NOMO-1 (cell line): ENCODE measurements around the gene GRID1.
"Not testable (repeated sequence)": the region's sequence is repeated elsewhere in the genome, so short reads cannot be mapped to it uniquely, and the experiment has no call there.

Experiments used
- DNase-seq, 2 experiments: peaks; one replicate each; lab custom pipeline; 2025; ENCODE audit not compliant: unreplicated experiment in 2 of 2; lab: John Stamatoyannopoulos, UW

The GRID1 gene

DNA sequence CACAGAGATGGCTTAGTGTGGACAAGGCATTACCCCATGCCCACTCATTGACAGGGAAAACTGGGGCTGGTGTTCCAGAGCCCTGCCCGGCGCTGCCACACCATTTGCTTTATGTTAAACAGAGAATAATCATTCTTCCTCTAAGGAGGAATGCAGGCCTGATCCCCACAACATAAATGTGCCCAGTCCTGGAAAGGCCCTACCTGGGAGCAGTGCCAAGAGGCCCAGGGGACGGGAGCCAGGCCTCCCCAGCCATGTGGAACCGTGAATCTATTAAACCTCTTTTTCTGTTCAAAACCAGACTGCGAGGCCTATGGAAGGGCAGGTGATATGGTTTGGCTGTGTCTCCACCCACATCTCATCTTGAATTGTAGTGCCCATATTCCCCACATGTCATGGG, 264.1 kb downstream of the GRID1 start:
- no peak for DNase-seq

DNA sequence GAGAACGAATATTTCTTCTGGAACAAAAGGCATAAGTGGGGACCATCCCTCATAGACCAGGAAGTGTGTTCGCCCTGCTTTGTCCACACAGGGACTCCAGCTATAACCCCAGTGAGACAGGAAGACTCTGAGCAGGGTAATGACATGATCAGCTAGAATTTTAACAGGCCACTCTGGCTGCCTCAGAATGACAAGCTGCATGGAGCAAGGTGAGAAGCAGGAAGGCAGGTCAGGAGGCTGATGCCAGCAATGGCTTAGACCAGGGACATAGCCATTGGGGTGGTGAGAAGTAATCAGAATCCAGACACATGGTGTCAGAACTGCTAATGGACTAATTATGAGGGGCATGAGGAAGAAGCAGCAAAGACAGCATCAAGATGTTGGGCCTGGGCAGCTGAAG, 264.6 kb downstream of the GRID1 start:
- DNase-seq = no peak

DNA sequence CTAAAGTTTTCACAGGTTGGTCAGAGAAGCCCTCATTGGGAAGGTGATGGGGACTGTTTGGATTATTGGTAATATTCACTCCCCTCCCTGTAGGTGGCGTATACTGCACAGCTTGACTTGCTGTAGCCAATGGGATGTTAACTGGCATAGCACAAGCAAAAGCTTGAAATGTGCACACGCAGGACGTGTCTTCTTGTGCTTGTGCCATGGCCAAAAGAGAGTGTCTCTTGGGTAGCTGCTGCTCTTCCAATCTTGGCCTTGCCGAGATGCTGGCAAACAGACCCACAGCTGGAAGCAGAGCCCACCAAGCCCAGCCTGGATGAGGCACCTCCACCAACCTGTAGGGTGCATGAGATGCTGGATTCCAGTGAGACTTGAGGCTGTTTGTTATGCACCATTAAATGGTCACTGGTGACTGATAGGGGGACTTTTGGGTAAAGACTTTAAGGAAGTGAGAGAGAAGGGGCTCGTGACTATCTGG, 266.0 kb downstream of the GRID1 start:
- peak in 1 of 2 experiments; percentile 15 for DNase-seq

DNA sequence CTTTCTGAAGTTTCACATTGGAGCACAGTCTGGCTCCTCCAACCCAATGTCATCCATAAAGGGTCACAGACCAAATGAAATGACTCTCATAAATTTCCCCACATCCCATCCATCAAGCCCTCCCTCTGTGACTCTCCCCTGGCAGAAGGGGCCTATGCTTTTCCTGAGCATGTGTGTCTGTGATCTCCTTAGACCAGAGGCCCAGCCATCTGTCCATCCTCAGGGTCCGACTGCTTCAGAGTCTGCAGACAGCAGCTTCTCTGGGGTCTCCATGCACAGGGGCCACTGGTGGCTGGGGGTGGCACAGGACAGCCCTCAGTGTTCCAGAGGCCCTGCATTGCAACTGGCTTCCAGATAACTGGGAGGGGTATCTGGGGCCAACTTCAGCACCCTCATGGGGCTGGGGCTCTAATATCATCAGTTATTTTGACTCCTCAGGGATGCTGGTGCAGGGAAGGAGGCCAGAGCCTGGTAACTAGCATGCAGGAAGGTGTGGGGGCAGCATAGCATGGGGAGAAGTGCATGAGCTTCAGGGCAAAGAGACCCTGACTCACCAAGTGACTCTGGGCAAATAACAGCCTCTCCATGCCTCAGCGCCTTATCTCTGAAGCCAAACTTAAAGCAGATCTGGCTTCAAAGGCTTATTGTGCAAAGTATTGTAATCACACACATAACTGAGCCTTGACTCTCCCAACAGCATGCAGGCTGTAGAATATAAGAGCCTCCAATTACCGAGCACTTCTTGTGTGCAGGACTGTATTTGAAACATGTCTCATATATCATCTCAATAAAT, 266.9 kb downstream of the GRID1 start:
- no peak for DNase-seq

DNA sequence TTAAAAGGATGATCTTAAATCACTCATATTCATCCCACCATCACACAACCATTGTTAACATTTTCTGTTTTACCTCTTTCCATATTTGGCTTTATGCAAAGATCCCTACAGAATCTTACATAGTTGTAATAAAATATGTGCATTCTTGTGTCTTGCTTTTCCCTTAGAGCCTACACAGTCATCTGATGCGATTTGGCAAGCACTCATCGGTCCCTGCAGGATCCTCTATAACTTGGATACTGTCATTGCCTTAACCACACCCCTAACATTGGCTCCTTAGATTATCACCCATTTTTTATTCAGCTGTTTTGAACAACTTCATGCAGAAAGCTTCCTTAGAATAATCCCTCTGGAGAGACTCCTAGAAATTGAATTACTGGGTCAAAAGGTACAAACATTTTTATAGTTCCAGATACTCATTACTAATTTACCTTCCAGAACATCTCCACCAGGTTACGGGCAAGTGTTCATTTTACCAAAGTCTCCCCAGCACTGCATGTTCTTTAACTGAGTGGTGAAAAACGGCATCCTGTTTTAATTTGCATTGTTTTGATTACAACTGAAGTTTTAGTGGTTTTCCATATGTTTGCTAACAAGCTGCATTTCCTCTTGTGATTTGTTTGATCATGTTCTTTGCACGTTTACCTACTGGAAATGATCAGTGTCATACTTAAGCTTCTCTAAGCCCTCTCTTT, 268.3 kb downstream of the GRID1 start:
- DNase-seq = no peak

DNA sequence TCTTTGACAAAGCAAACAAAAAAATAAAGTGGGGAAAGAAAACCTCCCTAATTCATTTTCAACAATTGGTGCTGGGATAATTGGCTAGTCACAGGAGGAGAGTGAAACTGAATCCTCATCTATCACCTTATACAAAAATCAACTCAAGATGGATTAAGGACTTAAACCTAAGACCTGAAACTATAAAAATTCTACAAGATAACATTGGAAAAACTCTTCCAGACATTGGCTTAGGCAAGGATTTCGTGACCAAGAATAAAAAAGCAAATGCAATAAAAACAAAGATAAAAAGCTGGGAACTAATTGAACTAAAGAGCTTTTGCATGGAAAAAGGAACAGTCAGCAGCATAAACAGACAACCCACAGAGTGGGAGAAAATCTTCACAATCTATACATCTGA, 271.5 kb downstream of the GRID1 start:
- DNase-seq = not testable (repeated sequence)

DNA sequence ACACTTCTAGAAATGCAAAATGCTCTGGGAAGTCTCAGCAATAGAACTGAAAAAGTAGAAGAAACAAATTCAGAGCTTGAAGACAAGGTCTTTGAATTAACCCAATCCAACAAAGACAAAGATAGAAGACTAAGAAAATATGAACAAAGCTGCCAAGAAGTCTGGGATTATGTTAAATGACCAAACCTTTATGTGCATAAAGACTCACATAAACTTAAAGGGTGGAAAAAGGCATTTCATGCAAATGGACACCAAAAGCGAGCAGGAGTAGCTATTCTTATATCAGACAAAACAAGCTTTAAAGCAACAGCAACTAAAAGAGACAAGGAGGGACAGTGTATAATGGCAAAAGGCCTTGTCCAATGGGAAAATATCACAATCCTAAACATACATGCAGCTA, 274.3 kb downstream of the GRID1 start:
- DNase-seq = not testable (repeated sequence)

DNA sequence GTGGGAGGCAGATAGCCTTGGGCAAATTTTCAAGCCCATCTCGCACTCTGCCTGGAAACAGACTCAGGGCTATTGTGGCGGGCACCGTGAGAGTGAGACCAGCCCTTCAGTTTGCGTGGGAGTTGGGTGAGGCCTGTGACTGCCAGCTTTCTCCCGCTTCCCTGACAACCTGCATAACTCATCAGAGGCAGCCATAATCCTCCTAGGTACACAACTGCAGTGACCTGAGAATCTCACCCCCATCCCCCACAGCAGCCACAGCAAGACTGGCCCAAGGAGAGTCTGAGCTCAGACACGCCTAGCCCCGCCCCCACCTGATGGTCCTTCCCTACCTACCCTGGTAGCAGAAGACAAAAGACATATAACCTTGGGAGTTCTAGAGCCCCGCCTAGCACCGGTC, 275.4 kb downstream of the GRID1 start:
- DNase-seq = no peak

DNA sequence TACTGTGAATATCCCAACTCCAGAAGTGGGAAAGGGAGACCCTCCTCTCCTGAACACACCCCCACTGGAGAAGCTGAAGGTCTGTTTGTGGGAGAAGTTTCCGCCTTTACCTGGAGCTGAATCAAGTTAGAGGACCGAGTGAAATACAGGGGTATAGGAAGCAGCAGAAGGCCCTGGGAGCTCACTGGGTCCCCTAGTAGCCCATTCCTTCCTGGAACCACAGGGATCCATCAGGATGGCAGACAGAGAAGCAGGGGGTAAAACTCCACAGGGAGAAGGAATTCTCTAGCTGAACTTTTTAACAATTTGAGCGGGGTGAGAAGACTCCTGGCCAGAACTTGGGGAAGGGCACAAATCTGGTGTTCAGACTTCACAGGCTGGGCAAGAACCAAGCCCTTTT, 275.8 kb downstream of the GRID1 start:
- DNase-seq = no peak

DNA sequence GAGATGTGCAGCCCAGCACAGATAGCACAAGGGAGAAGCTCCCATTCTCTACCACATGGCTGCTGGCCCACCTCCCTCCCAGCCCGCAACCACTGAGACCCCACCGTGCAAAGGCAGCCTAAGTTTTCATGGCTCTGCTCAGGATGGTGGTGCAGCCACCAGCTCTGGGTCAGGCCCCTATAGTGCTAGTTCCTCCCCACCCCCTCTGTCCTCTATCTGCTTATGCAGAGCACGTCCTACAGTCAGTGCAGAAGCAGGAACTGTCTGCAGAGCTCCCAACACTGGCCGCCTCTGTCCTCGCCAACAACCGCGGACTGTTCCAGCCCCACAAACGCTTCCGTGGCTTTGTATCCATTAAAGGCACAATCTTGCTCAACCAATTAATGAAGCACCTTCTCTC, 278.9 kb downstream of the GRID1 start:
- no peak for DNase-seq

DNA sequence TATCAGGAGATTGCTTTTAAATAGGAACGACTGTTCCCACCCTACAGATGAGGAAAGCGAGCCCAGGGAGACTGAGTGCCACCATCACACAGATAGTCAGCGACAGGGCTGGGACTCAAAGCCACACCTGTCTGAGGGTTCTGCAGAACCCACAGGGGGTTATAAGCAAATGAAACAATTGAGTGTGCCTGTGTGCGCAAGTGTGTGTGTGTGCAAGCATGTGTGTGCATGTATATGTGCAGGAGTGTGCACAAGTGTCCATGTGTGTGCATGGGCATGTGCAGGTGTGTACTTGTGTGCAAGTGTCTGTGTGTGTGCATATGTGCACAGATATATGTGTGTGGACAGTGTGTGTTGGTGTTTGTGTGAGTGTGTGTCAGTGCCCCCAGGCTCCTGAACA, 280.2 kb downstream of the GRID1 start:
- DNase-seq = no peak

DNA sequence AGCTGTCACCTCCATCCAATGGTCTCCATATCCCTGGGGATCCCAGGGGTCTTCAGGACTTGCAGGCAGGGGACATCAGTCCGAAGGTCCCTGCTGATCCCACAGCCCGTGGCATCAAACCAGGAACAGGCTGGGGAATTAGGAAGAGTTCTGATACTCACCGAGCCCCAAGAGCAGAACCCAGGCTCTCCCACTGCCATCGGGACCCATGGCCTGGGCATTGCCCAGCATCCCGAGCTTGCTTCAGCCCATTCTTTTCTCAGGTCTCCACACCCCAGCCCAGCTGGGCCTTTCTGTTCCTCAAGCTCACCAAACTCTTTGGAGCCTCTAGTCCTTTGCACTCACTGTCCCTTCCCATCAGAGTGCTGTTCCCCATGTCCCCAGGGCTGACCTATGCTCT, 280.9 kb downstream of the GRID1 start:
- no peak for DNase-seq

DNA sequence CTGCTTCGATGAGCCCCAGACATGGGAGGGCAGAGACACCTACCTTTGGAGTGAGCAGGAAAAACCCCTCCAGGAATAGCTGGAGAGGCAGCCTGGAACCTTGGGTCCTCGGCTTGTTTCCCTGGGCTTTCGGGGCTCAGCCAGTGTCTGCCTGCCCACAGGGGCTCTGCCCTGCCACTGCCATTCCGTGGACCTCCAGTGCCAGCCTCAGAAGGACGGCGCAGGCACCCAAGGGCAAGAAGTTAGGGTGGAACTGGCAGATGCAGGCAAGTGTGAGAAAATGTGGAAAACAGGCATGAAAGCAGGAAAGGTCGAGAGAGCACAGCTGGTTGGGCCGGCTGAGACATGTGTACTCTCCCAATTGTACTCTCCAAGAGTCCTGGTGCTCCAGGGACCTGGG, 281.5 kb downstream of the GRID1 start:
- no peak for DNase-seq

DNA sequence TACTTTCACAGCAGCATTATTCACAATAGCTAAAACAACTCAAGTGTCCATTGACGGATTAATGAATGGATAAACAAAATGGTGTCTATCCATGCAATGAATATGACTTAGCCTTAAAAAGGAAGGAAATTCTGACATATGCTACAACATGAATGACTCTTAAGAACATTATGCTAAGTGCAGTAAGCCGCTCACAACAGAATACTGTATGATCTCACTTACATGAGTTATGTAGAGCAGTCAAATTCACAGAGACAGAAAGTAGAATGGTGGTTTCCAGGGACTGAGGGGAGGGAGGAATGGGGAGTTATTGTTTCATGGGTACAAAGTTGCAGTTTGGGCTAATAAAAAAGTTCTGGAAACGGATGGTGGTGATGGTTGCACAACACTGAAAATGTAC, 282.0 kb downstream of the GRID1 start:
- no peak for DNase-seq

DNA sequence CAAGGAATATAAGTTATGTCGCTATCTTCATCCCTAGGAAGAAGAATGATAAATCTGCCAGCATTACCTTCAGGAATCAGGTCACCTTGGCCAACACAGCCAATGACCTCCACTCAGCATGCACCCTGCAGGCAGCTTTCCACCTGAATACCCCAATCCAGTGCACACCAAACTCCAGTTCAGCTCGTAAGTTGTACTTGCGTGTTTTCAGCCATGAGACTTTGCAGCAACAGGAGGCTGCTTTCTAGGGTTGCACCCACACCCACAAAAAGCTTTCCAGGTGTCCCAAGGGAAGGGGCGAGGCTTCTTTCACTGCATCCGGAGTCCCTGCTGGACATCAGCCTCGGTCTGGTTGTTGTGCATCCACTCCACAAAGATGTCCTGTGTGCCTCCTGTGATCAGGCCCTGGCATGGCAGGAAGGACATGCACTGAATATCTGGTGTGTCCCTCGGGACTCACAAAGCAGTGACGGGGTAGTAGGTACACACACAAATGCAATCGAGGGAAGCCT, 282.9 kb downstream of the GRID1 start:
- DNase-seq = no peak

DNA sequence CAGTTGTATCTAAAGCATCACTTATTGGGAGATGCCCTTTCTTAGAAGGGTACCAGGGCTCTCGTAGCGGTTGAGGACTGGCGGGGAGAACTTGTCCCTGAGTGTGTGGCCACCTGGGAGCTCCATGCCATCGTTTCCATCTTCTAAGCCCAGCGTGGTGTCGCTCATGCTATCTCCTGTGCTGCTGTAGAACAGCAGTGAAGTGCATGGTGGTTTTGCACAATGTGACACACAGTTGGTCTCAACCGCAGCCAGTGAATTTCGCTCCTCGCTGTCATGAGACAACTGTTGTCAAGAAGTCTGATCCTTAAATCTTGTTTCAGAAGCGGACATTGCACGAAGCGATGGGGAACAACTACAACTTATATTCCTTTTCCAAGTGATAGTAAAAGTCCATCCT, 283.4 kb downstream of the GRID1 start:
- DNase-seq = no peak

DNA sequence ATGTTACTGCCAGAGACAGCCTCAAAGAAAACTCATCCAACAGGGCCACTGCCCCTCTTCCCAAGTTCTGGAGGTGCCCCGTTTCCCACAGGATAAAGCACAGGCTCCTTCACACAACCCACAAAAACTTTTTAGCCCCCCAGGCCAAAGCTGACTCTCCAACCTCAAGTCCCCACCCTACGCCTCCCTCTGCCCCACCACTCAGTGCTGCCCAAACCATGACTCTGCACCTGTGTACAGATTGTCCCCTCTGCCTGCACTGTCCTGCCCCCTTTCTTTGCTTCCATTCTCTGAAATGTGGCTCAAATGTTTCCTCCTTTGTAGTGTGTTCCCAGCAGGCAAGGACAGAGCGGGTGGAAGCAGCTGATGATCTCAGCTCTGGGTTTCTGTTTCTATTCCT, 284.0 kb downstream of the GRID1 start:
- DNase-seq = no peak

DNA sequence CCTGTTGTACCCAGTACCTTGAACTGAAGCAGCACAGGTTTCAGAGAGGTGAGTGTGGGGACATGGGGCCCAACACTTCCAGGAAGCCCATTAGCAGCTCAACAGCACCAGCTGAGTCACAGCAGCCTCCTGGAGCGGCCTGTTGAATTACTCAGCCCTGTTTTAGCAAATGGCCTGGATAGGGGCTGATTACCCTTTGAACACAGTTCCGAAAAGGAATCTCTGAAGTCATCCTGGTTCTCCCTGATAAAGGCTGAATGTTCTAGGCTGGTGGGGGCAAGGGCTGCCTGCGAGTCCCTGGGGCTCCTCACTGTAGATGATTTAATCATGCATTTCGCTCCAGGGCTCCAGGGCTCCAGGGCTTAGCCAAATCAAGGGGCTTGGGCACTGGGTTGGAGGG, 287.5 kb downstream of the GRID1 start:
- DNase-seq = no peak

DNA sequence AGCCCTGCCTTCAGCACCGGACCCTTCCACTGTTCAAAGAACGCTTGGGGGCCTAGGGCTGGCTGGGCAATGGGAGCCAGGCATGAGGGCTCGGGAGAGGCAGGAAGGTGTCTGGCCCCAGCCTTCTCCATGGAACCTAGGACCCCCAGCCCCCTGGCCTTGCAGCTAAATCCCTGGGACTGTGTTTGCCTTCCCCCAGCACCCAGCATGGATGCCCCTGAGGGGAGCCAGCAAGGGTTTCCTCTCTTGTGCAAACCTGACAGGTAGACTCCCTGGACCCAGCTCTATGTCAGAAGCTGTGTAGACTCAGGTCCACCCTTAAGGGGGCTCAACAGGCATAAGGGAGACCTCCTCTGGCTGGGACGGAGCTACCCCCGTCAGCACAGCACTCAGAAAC, 288.0 kb downstream of the GRID1 start:
- no peak for DNase-seq

DNA sequence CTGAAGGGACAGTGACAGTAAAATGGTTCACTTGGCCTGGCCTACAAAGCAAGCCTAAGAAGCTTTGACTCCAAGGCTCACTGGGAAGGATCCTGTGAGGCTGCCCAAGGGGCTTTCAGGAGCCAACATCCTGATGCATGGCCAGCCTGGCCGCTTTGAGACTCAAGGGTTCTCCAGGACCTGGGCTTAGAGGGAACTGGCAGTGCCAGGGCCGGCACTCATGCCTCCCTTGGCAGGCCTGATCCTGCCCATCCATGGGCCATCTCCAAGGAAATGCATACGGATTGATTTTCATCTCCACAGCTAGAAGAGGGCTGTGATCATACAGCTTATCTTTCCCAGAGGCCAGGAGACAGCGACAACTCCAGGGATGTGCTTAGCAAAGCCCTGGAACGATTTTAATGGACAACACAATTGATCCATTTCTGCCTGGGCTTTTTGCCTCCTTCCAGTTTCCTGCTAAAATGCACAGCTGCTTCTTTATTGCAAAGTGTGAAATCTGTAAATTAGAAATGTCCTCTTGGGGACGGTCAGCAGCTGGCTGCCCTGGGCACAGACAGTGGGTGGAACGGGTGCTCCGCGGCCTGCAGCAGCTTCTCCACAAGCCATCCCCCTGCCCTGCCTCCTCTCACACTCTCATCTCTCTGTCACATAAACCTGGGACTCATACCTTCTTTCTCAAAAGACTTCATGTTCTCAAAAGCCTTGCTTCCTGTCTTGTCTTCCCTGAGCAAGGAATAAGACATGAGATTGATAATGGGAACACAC, 288.5 kb downstream of the GRID1 start:
- DNase-seq = no peak

DNA sequence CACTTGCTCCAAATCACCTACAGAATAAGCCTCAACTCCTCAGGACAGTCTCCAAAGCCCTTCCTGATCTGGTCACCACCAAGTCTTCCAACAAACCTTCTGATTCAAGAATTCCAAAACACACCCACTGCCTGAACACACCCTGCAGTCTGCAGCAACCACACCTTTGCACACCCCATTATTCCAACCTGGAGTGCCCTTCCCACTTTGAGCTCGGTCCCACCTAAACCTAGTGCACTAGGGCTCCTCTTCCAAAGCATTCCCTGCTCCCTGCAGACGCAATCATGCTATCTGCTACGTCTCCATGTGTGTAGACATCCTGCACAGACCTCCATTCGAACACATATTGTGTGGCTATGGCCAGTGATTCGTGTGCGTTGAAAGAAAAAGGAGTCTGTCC, 289.3 kb downstream of the GRID1 start:
- no peak for DNase-seq
